K562 (cell line): ENCODE measurements around the gene CAMK2D. TPM values are rescaled to one million over a fixed set of nuclear protein-coding genes. Genes with fewer than 3 reads are reported as not detected.
A peak's percentile ranks its signal among the peaks of the same experiment; 100 is the strongest.

ENCODE experiments used
- ATAC-seq: fragments of 200-7000 bp; cut with Tn5 transposase; 3 replicates; pipeline ENCODE4 v1.9.1; 2020; ENCODE audit warnings: moderate library complexity
- BruUV-seq: library from RNA; stranded (reverse); fragments of 400-500 nt; replicated peaks from 2 replicates; lab custom pipeline; 2021; lab: Mats Ljungman, UMichigan
- CTCF ChIA-PET: fragments of 300-600 bp; formaldehyde crosslinking; extraction: SDS; loops from one replicate; lab custom pipeline; 2021; ENCODE audit warnings: low intra/inter-chr PET ratio; lab: Yijun Ruan, JAX
- POLR2A ChIA-PET: fragments of 300-600, 350-650 bp; sonication (Branson Sonifier 250); formaldehyde crosslinking; extraction: SDS; loops from one replicate; lab custom pipeline; 2021; ENCODE audit warnings: antibody characterized with exemption, inconsistent platforms; lab: Yijun Ruan, JAX
- DNase-seq, 4 experiments: peaks; one replicate each; pipeline versions ENCODE4 v3.0.0 to v3.0.0-alpha.2; 2011 to 2018; ENCODE audit warnings: low spot score in 3 of 4, mixed read lengths in 3 of 4; ENCODE audit errors: extremely low read depth in 1 of 4
- FAIRE-seq: peaks from 2 replicates; lab custom pipeline; 2011; peaks lifted over from hg19 to GRCh38; lab: Jason Lieb, UNC
- H2AFZ ChIP-seq: 2 replicates; pipeline ENCODE4 v1.6.0; 2011; ENCODE audit warnings: low read depth, low read length, control low read depth, inconsistent platforms
- H3K27ac ChIP-seq: fragments of 200-600 bp; 3 replicates; pipeline ENCODE4 v1.8.0; 2011; ENCODE audit warnings: low read depth, mild to moderate bottlenecking, control low read depth, inconsistent platforms, low read length, moderate library complexity, mixed read lengths; ENCODE audit errors: extremely low read depth
- H3K27me3 ChIP-seq, 2 experiments: fragments of 300-600 bp in 1 of 2; 2 replicates in 1 of 2; 3 replicates in 1 of 2; pipeline versions ENCODE4 v1.6.0 to v1.8.0; 2011; ENCODE audit warnings: inconsistent platforms in 2 of 2, low read length in 2 of 2, mild to moderate bottlenecking in 1 of 2, mixed read lengths in 1 of 2, moderate library complexity in 1 of 2; ENCODE audit not compliant: control insufficient read depth in 2 of 2, insufficient read depth in 2 of 2
- H3K36me3 ChIP-seq: fragments of 300-600 bp; 3 replicates; pipeline ENCODE4 v1.8.0; 2011; ENCODE audit warnings: mild to moderate bottlenecking, low read length, inconsistent platforms; ENCODE audit not compliant: control insufficient read depth, insufficient read depth
- H3K4me1 ChIP-seq, 2 experiments: fragments of 200-600 bp in 1 of 2; replicated peaks in 1 of 2; 2 replicates in 1 of 2; 3 replicates in 1 of 2; pipeline versions ENCODE4 v1.5.1 to v1.8.0; 2011; ENCODE audit warnings: inconsistent platforms in 2 of 2, low read length in 2 of 2, mild to moderate bottlenecking in 1 of 2, mixed read lengths in 1 of 2, moderate library complexity in 1 of 2; ENCODE audit not compliant: control insufficient read depth in 2 of 2, insufficient read depth in 2 of 2
- H3K4me2 ChIP-seq: 2 replicates; pipeline ENCODE4 v1.6.1; 2011; ENCODE audit warnings: low read length, control low read depth, inconsistent platforms, mixed read lengths; ENCODE audit not compliant: insufficient read depth
- H3K4me3 ChIP-seq: fragments of 200-600 bp; sonication (generic), shearing (Covaris generic); 2 replicates; pipeline ENCODE4 v1.5.1; 2016; ENCODE audit warnings: control low read depth, inconsistent platforms
- H3K79me2 ChIP-seq: fragments of 200-600 bp; 3 replicates; pipeline ENCODE4 v1.8.0; 2011; ENCODE audit warnings: low read length, inconsistent platforms; ENCODE audit not compliant: control insufficient read depth, insufficient read depth
- H3K9ac ChIP-seq, 2 experiments: 2 replicates each; pipeline versions ENCODE4 v1.6.0 to v1.6.1; 2011; ENCODE audit warnings: low read depth in 2 of 2, low read length in 2 of 2, control low read depth in 1 of 2, inconsistent platforms in 1 of 2, mild to moderate bottlenecking in 1 of 2, mixed read lengths in 1 of 2; ENCODE audit not compliant: insufficient read depth in 1 of 2
- H3K9me1 ChIP-seq: one replicate; pipeline ENCODE4 v1.6.0; 2011; ENCODE audit warnings: inconsistent platforms, mild to moderate bottlenecking, low read length, moderate library complexity; ENCODE audit not compliant: control insufficient read depth, insufficient read depth
- H3K9me3 ChIP-seq: replicated peaks from 2 replicates; pipeline ENCODE4 v1.5.1; 2011; ENCODE audit warnings: low read depth, low read length, inconsistent platforms; ENCODE audit not compliant: control insufficient read depth, insufficient read depth
- H4K20me1 ChIP-seq: replicated peaks from 2 replicates; pipeline ENCODE4 v1.6.1; 2011; ENCODE audit warnings: low read length, inconsistent platforms, mixed read lengths; ENCODE audit not compliant: control insufficient read depth, insufficient read depth
- FOXJ3 ChIP-seq: sonication (generic); formaldehyde crosslinking; IDR thresholded peaks from 2 replicates; pipeline ENCODE4 v1.4.0; 2020; ENCODE audit warnings: mild to moderate bottlenecking, missing genetic modification reagents
- HOXB6 ChIP-seq: fragments of 250-450 bp; sonication (Bioruptor Pico); IDR thresholded peaks from 2 replicates; pipeline ENCODE4 v1.5.1; 2022; ENCODE audit warnings: mild to moderate bottlenecking, borderline replicate concordance
- RBM17 ChIP-seq: fragments of 200-400 bp; formaldehyde crosslinking; IDR thresholded peaks from 2 replicates; pipeline ENCODE4 v1.6.1; 2017; ENCODE audit warnings: low read depth, mild to moderate bottlenecking, low read length, borderline replicate concordance
- TSHZ1 ChIP-seq: fragments of 250-450 bp; sonication (Bioruptor Pico); IDR thresholded peaks from 2 replicates; pipeline ENCODE4 v1.4.0; 2020; ENCODE audit warnings: mild to moderate bottlenecking, moderate library complexity
- XRCC3 ChIP-seq: fragments of 450-650 bp; IDR thresholded peaks from 2 replicates; pipeline ENCODE4 v1.6.1; 2017; ENCODE audit warnings: mild to moderate bottlenecking, moderate library complexity
- ZNF395 ChIP-seq: fragments of 200-800 bp; sonication (Bioruptor generic); IDR thresholded peaks from 2 replicates; pipeline ENCODE4 v1.6.1; 2017; ENCODE audit warnings: missing genetic modification characterization, missing compliant biosample characterization
- WGBS: fragments of 100-300 bp; shearing (Covaris generic); methylation state at CpG from one replicate; pipeline ENCODE4 v1.1.6; 2016; ENCODE audit warnings: low coverage, mixed read lengths; ENCODE audit not compliant: insufficient coverage; ENCODE audit errors: missing lambda C conversion rate; 5-methylcytosine and 5-hydroxymethylcytosine counted together
- in situ Hi-C: fragments of 300-500 bp; cut with MboI; formaldehyde crosslinking; loops from 4 replicates; pipeline ENCODE4 v1.15.0; 2018; ENCODE audit warnings: inconsistent platforms, mixed read lengths
- intact Hi-C: fragments of 100-400 bp; cut with micrococcal nuclease; formaldehyde crosslinking; loops from 2 replicates; pipeline ENCODE4 v1.14.2; 2022
- polyA plus RNA-seq, 8 experiments: library from polyadenylated mRNA; depleted of rRNA in 4 of 8; stranded (reverse) in 5 of 8; unstranded in 3 of 8; fragments of >200 nt; fragmentation: Nextera tagmentation in 2 of 8; fragmentation: Illumina TruSeq in 1 of 8; extraction: Ambion mirVana in 2 of 8; extraction: Trizol in 1 of 8; gene quantifications; 2 replicates each; pipeline versions ENCODE4 v1.2.1 to v1.2.3, GENCODE V29; 2011 to 2014; ENCODE audit warnings: inconsistent platforms in 1 of 8, missing spikeins in 1 of 8
- total RNA-seq, 7 experiments: library from RNA; depleted of rRNA in 6 of 7; stranded (reverse); fragments of >200 nt in 6 of 7; fragmentation: Illumina TruSeq in 2 of 7; extraction: Trizol in 2 of 7; gene quantifications; 2 replicates each; pipeline versions ENCODE4 v1.2.1 to v1.2.3, GENCODE V29; 2011 to 2021; ENCODE audit warnings: low replicate concordance in 1 of 7

Gene CAMK2D
- total and polyA plus RNA-seq, 9 of the 15 experiments (the other 6 are each of a cell fraction or from before 2014, with no cell fraction given), result 0.01 to 0.33 (median 0.04) TPM; not detected in 2

GRCh38 chr4:113596396-113596795, 165.1 kb downstream of the CAMK2D start (continued):
- TF ChIP-seq RBM17 (no peak), FOXJ3 (CRISPR knock-in tag) (no peak), TSHZ1 (CRISPR knock-in tag) (no peak), HOXB6 (CRISPR knock-in tag) (no peak)

DNA sequence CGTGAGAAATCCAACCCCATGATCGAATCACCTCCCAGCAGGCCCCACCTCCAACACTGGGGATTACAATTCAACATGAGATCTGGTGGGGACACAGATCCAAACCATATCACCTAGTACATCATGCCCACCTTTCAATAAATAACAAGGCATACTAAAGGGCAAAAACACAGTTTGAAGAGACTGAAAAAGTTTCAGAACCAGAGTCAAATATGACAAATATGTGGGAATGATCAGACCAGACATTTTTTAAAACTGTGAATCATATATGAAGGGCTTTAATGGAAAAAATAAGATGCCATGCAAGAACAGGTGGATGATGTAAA, 167.3 kb downstream of the CAMK2D start:
- Histone ChIP-seq H4K20me1 (no peaks in the 10 kb centered on the region), H3K27ac (no peak overlapping the region), H3K9me1 (no peaks in the 10 kb centered on the region)
- 17% methylated on average over 2 of the region's 2 CpGs for WGBS
- TF ChIP-seq ZNF395 (CRISPR knock-in tag) (no peak), XRCC3 (no peak)
- TF ChIP-seq, all 486 proteins: peak for 0
- Histone ChIP-seq H3K36me3 (no peaks in the 10 kb centered on the region), H3K4me3 (no peak overlapping the region), H3K9me3 (no peaks in the 10 kb centered on the region), H3K9ac (no peak overlapping the region), H3K27me3 (no peaks in the 10 kb centered on the region), H3K79me2 (no peaks in the 10 kb centered on the region), H3K4me1 (no peaks in the 10 kb centered on the region), H2AFZ (peak overlapping the region; percentile 40; the same call in 1 of the 2 replicates), H3K4me2 (no peak overlapping the region)
- ChIA-PET CTCF (no interaction called here), POLR2A (no interaction called here)
- in situ Hi-C loops, result no loop called here
- no TSS peak for BruUV-seq
- no peak for DNase-seq
- ATAC-seq, result no peak
- FAIRE-seq, result no peak
- intact Hi-C loops, result no loop called here
